GM18499 (cell line): ENCODE measurements around the gene NCR3LG1.

Experiments used
- ATAC-seq: cut with Tn5 transposase; IDR thresholded peaks from one replicate; pipeline ENCODE4 v1.9.1; 2021; ENCODE audit warnings: moderate number of reproducible peaks; ENCODE audit not compliant: insufficient read depth, unreplicated experiment

The NCR3LG1 gene

GRCh38 chr11:17351510-17352176, at the start of gene NCR3LG1:
NCR3LG1 (plus strand) TSS chr11:17351800; CDS start chr11:17351970, 170 bp downstream.
- ATAC-seq, result no peak

GRCh38 chr11:17313349-17314231, 38.0 kb upstream of the NCR3LG1 start:
- ATAC-seq, result no peak

- no peak for ATAC-seq
These were observed 37.4 kb upstream of the NCR3LG1 start for GRCh38 chr11:17314232-17314547.

GRCh38 chr11:17314904-17315426, 36.6 kb upstream of the NCR3LG1 start:
- no peak for ATAC-seq

GRCh38 chr11:17328871-17329494, 22.6 kb upstream of the NCR3LG1 start:
- no peak for ATAC-seq

GRCh38 chr11:17331669-17332068, 19.9 kb upstream of the NCR3LG1 start:
- no peak for ATAC-seq

- ATAC-seq, result no peak
These were observed 17.6 kb upstream of the NCR3LG1 start for GRCh38 chr11:17333799-17334586.

GRCh38 chr11:17343257-17343656, 8.3 kb upstream of the NCR3LG1 start:
- no peak for ATAC-seq

- no peak for ATAC-seq
These were observed 7.7 kb upstream of the NCR3LG1 start for GRCh38 chr11:17343907-17344306.

GRCh38 chr11:17347676-17348075, 3.9 kb upstream of the NCR3LG1 start:
- ATAC-seq, result no peak

- no peak for ATAC-seq
These were observed 987 bp upstream of the NCR3LG1 start for GRCh38 chr11:17350455-17351171.

- no peak for ATAC-seq
These were observed 459 bp upstream of the NCR3LG1 start for GRCh38 chr11:17351172-17351509.

- ATAC-seq, result no peak
These were observed 1.6 kb downstream of the NCR3LG1 start for GRCh38 chr11:17352950-17353820.

GRCh38 chr11:17353821-17354600, 2.4 kb downstream of the NCR3LG1 start:
- ATAC-seq, result no peak

- ATAC-seq, result no peak
These were observed 3.0 kb downstream of the NCR3LG1 start for GRCh38 chr11:17354601-17354991.

- no peak for ATAC-seq
These were observed 14.9 kb downstream of the NCR3LG1 start for GRCh38 chr11:17366495-17366894.

GRCh38 chr11:17368551-17368950, 17.0 kb downstream of the NCR3LG1 start:
- no peak for ATAC-seq

- ATAC-seq, result no peak
These were observed 17.5 kb downstream of the NCR3LG1 start for GRCh38 chr11:17369094-17369493.
